AG20443 (cell line): Measurements from ENCODE around the gene USP43.
A peak's percentile ranks its signal among the peaks of the same experiment; 100 is the strongest.
"Not testable (repeated sequence)": the region's sequence is repeated elsewhere in the genome, so short reads cannot be mapped to it uniquely, and the experiment has no call there.

ENCODE experiments used
- DNase-seq: peaks from one replicate; pipeline ENCODE4 v3.0.0; 2012; ENCODE audit warnings: low spot score, mixed read lengths

Gene USP43, protein sequence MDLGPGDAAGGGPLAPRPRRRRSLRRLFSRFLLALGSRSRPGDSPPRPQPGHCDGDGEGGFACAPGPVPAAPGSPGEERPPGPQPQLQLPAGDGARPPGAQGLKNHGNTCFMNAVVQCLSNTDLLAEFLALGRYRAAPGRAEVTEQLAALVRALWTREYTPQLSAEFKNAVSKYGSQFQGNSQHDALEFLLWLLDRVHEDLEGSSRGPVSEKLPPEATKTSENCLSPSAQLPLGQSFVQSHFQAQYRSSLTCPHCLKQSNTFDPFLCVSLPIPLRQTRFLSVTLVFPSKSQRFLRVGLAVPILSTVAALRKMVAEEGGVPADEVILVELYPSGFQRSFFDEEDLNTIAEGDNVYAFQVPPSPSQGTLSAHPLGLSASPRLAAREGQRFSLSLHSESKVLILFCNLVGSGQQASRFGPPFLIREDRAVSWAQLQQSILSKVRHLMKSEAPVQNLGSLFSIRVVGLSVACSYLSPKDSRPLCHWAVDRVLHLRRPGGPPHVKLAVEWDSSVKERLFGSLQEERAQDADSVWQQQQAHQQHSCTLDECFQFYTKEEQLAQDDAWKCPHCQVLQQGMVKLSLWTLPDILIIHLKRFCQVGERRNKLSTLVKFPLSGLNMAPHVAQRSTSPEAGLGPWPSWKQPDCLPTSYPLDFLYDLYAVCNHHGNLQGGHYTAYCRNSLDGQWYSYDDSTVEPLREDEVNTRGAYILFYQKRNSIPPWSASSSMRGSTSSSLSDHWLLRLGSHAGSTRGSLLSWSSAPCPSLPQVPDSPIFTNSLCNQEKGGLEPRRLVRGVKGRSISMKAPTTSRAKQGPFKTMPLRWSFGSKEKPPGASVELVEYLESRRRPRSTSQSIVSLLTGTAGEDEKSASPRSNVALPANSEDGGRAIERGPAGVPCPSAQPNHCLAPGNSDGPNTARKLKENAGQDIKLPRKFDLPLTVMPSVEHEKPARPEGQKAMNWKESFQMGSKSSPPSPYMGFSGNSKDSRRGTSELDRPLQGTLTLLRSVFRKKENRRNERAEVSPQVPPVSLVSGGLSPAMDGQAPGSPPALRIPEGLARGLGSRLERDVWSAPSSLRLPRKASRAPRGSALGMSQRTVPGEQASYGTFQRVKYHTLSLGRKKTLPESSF

DNA sequence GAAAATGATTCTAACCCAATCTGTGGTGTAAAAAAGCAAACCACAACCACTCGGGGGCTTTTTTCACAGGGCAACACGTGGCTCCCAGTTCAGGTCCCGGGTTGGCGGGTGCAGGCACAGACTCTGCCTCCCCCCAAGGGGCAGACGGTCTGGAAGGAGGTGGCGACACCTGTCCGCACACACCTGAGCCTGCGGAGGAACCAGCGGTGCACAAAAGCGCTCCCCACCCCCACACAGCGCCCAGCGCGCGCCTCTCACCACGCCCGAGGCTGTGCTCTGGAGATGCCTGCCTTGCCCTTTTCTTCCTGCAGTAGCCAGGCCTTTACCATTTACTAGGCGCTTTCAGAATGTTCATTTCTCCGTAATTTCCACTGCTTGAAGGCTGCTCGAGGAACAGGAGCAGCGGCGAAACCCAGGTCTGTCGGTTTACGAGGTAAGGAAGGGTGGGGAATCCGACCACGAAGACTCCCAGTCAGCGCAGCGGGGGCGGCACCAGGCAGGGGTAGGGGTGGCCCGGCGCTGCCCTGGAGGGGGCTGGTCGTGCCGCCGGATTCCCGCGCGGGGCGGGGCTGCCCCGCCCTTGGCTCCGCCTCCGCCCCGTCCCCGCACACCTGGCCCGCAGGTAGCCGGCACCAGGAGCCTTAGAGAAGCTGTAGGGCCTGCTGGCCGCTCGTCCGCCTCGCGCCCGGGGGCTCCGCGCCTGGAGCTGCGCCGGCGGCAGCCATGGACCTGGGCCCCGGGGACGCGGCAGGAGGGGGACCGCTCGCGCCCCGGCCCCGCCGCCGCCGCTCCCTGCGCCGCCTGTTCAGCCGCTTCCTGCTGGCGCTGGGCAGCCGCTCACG lies at the start of gene USP43:
TSS of gene USP43 (plus strand) at position 608 of the 842 bp plus-strand sequence. CDS start at position 724, 116 bp downstream.
- DNase-seq: peak; percentile 56

DNA sequence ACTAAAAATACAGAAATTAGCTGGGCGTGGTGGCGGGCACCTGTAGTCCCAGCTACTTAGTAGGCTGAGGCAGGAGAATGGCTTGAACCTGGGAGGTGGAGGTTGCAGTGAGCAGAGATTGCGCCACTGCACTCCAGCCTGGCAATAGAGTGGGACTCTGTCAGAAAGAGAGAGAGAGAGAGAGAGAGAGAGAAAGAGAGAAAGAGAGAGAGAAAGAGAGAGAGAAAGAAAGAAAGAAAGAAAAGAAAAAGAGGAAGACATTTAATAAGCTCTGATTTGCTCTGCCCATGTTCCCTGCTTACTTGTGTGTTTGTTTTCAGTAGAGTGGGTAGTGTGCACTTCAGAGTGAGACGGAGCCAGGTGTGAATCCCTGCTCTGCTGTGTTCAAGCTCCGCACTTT lies 47.7 kb upstream of the USP43 start:
- DNase-seq: not testable (repeated sequence)

DNA sequence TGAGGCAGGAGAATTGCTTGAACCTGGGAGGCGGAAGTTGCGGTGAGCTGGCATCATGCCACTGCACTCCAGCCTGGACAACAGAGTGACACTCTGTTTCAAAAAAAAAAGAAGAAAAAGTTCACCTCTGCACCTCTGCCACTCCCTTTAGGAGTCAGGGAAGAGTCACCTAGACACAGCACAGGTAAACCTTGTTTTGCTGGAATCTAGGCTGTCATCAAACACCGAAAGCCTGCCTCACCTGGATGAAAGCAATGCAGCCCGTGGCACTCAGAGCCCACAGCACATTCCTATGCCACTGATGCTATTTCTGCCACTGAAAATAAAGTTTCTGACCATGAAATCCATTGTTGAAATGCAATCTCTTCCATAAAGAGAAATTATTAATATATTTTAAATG lies 46.7 kb upstream of the USP43 start:
- no peak for DNase-seq

DNA sequence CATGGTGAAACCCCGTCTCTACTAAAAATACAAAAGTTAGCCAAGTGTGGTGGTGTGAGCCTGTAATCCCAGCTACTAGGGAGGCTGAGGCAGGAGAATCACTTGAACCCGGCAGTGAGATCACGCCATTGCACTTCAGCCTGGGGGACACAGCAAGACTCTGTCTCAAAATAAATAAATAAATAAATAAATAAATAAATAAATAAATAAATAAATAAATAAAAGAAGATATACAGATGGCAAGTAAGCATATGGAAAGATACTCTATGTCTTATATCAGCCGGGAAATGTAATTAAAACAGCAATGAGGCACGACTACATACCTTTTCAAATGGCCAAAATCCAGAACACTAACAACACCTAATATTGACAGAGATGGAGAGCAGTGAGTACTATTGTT lies 40.7 kb upstream of the USP43 start:
- not testable (repeated sequence) for DNase-seq

DNA sequence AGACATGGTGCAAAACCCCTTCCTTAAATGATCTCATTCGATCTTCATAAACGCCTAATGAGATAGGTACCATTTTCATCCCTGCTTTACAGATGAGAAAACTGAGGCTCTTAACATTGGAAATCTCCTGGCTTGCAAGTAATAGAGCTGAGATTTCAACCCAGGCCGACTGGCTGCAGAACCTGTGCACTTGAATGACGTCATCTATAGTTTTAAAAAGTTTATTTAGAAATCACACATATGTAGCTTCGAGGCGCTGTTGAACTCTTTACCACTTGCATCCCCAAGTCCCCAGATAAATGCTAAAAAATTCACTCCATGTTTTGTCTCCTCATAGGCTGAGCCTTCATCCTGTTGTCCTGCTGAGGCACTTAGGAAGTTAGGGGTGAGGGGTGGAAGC lies 38.9 kb upstream of the USP43 start:
- no peak for DNase-seq

DNA sequence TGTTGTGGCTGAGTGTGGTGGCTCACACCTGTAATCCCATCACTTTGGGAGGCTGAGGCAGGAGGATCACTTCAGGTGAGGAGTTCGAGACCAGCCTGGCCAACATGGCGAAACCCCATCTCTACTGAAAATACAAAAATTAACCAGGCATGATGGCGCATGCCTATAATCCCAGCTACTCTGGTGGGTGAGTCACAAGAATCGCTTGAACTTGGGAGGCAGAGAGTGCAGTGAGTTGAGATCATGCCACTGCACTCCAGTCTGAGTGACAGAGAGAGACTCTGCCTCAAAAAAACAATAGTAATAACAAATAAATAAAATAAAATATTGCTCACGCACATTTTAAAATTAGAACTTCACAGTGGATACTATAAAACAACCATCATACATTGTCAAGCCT lies 38.3 kb upstream of the USP43 start:
- DNase-seq: not testable (repeated sequence)

DNA sequence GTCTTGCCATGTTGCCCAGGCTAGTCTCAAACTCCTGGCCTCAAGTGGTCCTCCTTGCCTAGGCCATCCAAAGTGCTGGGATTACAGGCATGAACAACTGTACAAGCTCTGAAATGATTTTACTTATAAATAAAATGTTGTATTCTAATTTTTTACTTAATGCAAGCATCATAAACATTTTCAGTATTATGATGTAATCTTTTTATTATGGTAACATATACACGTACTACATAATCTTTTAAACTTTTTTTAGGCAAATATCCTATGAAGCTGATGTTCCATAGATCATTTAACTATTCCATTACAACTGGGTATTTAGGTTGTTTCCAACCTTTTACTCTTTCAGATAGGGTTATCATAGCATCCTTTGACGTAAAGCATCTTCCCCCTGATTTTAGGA lies 33.8 kb upstream of the USP43 start:
- no peak for DNase-seq

DNA sequence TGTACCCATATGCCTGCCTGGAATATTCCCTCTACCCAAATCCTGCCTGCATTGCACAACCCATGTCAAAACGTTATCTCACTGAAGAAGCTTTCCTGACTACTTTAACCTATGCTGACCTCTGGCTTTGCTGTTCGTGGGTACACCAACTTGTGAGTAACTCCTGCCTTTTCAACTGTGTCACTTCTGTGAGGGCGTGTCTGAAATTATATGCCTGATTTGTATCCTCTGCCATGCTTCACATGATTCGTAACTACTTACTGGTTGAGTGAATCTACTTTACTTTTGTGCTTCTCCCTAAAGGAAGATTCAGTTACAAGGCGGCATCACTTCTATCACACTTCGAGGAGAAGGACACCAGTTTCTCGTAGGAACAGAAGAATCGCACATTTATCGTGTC lies 33.3 kb upstream of the USP43 start:
- no peak for DNase-seq

DNA sequence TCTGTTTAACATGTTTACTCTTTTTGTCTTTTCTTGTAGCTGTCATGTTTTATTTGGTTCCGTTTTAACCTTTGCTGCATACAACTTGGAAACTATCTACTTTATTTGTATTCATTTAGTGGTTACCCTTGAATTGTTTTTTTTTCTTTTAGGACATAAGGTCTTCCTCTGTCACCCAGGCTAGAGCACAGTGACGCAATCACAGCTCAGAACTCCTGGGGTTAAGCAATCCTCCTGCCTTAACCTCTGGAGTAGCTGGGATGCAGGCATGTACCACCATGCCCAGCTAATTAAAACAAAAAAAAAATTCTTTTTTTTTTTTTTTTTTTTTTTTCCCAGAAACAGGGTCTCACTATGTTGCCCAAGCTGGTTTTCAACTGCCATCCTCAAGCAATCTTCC lies 29.8 kb upstream of the USP43 start:
- DNase-seq: no peak

DNA sequence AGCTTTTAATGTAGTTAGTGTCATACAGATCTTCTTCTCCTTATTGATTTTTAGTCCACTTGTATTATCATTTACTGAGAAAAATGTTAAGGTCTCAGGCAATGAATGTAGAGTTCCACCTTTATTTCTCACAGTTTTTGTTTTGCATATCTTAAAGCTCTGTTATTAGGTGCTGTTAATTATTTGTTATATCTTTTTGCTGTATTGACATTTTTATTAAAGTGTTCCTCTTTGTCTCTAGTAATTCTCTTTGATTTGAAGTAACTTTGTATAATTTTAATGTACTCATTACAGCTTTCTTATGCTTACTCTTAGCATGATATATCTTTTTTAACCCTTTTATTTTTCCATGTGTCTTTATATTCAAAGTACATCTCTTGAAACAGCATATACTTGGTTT lies 22.4 kb upstream of the USP43 start:
- DNase-seq: no peak

DNA sequence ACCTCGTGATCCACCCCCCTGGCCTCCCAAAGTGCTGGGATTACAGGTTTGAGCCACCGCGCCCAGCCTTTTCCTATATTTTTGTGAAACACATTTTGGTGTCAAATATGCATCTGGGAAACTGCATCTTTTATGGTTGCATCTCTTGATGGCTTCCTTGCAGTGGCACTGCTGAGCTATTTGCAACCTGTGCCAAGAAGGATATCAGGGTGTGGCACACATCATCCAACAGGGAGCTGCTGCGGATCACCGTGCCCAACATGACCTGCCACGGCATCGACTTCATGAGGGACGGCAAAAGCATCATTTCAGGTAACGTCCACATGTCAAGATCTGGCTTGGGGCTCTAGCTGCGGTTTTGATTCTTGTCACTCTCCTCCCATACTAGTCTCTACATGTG lies 16.8 kb upstream of the USP43 start:
- no peak for DNase-seq

DNA sequence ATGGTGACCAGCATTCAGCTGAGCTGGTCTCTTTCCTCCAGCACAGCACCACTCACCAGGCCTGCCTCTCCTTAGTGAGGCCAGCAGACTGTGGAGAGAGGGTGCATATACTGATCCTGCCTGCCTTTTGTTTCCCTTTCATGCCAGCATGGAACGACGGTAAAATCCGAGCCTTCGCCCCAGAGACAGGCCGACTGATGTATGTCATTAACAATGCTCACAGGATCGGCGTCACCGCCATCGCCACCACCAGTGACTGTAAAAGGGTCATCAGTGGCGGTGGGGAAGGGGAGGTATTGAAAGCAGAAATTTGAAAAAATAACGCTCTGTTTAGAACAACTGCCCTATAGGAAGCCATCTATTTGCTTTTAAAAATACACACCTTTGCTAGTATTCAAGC lies 12.6 kb upstream of the USP43 start:
- DNase-seq: no peak

DNA sequence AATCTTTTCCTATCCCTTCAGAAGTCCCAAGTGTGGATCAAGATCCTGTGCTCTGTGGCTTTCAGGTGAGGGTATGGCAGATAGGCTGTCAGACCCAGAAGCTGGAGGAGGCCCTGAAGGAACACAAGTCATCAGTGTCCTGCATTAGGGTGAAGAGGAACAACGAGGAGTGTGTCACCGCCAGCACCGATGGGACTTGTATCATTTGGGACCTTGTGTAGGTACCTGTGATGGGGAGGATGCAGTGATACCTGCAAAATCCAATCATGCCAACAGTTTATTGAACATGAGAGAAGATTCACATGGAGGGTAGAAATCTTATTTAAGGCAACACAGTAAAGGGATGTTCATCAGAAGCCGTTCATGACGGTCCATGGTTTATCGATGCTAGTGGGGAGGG lies 10.0 kb upstream of the USP43 start:
- DNase-seq: no peak

DNA sequence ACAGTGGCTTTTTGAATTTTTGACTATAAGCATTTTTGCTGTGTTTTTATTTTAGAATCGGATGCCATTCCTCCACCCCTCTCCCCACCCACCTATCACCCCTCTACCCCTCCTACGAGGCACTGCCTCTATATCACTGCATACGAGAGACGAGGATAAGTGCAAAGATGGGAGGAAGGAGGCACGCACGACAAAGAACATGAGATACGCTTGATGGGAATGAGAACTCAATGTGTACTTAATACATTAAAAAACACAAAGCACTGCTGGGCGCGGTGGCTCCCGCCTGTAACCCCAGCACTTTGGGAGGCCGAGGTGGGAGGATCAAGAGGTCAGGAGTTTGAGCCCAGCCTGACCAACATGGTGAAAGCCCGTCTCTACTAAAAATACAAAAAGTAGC lies 8.8 kb upstream of the USP43 start:
- no peak for DNase-seq

DNA sequence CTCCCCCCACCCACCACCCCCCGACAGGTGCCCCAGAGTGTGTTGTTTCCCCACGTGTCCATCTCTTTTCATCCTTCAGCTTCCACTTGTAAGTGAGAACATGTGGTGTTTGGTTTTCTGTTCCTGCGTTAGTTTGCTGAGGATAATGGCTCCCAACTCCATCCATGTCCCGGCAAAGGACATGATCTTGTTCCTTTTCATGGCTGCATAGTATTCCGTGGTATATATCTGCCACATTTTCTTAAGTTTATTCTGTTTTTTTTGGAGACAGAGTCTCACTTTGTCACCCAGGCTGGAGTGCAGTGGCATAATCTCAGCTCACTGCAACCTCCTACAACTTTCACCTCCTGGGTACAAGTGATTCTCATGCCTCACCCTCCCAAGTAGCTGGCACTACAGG lies 4.9 kb upstream of the USP43 start:
- DNase-seq: not testable (repeated sequence)

DNA sequence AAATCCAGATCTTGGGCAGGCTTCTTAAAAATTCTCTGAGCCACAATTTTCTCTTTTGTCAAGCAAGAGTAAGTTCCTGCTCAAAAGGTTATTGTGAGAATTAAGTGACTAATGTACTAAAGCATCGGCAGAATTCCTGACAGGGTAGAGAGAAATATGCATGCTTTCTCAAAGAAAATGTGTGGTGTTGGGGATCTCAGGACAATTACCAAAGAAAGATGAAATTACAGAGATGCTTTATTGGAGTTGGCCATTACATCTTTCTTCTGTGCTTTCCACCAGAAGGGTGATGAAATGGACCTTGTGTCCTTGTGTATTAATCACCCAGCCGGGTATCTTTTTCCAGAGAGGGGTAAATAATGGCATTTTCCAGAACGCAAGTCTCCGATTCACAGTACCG lies 1.7 kb upstream of the USP43 start:
- no peak for DNase-seq

DNA sequence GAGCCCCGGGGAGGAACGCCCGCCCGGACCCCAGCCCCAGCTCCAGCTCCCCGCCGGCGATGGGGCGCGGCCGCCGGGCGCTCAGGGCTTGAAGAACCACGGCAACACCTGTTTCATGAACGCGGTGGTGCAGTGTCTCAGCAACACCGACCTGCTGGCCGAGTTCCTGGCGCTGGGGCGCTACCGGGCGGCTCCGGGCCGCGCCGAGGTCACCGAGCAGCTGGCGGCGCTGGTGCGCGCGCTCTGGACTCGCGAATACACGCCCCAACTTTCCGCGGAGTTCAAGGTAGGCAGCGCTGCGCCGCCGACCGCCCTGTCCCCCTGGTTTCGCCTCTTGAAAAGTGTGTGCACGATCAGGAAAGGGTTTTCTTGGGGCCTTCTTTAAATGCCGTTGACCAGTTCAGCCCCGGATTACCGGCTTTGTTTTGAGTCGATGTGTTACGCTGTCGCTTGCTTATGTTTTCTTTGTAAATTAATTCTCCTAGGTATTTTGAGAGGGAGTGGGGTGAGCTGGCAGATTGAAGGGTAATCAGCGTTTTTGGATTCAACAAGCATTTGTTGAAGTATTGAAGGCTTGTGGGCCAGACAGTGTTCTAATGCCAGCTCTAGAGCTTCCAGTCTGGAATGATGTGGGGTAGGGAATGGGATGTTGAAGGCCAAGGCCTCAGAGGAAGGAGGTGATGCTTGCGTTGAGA lies 681 bp downstream of the USP43 start:
- peak; percentile 40 for DNase-seq

DNA sequence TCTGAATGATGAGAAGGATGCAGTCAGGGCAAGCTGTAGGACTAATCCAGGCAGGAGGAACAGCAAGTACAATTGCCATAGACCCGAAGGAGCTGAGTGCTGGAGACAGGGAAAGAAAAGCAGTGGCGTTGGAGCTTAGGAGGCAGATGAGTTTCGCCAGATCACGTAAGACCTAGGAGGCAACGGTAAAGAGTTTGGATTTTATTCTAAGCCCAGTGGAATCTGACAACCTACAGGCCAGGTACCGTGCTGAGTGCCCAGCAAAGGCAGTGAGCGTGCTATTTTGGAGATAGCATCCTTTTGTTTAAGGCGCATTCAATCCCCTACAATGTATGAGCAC lies 1.2 kb downstream of the USP43 start:
- DNase-seq: no peak

DNA sequence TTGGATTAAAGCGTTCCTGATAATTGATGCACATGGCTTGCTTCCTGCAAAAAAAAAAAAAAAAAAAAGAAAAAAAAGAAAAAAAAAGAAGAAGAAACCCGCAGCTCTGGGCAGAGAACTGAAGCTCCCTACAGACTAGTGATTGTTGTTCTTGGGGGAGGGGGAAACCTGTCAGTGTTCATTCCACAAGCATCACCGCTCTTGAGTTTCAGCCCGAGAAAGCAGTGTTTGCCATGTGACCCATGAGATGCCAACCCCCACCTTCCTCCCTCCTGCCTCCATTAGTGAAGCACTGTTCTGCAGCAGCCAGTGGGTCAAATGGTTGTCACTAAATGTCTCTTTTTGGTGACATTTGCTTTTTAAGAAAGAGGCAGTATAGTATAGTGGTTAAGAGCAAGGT lies 1.7 kb downstream of the USP43 start:
- DNase-seq: no peak

DNA sequence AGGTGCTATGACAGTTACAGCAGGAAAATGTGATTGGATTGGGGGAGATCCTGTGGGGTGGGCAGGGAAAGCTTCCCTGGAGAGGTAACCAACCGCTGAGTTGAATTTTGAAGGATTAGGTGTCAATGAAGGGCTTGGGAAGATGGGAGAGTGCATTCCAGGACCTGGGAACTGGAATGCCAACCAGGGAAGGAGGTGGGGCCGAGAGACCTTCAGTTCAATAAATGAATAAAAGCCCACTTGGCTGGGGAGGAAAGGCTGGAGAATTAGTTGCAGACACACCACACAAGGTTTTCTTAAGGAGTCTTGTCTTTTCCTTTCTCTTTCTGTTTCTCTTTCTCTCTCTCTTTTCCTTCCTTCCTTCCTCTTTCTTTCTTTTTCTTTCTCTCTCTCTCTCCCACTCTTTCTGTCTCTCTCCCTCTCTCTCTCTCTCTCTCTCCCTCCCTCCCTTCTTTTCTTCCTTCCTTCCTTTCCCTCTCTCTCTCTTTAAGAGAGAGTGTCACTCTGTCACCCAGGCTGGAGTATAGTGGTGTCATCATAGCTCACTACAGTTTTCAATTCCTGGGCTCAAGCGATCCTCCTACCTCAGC lies 3.3 kb downstream of the USP43 start:
- DNase-seq: no peak
